HepG2 (cell line): ENCODE data around the gene EIF4H. TPM values are rescaled to one million over a fixed set of nuclear protein-coding genes. Genes with fewer than 3 reads are reported as not detected.

Experiments used
- ATAC-seq: fragments of 200-7000 bp; cut with Tn5 transposase; 3 replicates; pipeline ENCODE4 v1.9.1; 2020; ENCODE audit warnings: mild to moderate bottlenecking, moderate library complexity
- BruUV-seq: library from RNA; stranded (reverse); fragments of 400-500 nt; replicated peaks from 2 replicates; lab custom pipeline; 2021; lab: Mats Ljungman, UMichigan
- CTCF ChIA-PET: fragments of 300-600 bp; formaldehyde crosslinking; extraction: SDS; loops from one replicate; lab custom pipeline; 2021; ENCODE audit warnings: low total read pairs, inconsistent platforms, low intra/inter-chr PET ratio; lab: Yijun Ruan, JAX
- POLR2A ChIA-PET: fragments of 350-600 bp; sonication (Branson Sonifier 250); formaldehyde crosslinking; loops from one replicate; lab custom pipeline; 2020; ENCODE audit warnings: antibody characterized with exemption, inconsistent platforms; lab: Yijun Ruan, JAX
- DNase-seq: peaks from one replicate; pipeline ENCODE4 v3.0.0-alpha.2; 2015; ENCODE audit warnings: low spot score
- FAIRE-seq: peaks from 3 replicates; lab custom pipeline; 2011; peaks lifted over from hg19 to GRCh38; lab: Jason Lieb, UNC
- H2AFZ ChIP-seq: one replicate; pipeline ENCODE4 v1.6.1; 2011; ENCODE audit warnings: low read length, inconsistent platforms
- H3K27ac ChIP-seq: fragments of 300-600 bp; 3 replicates; pipeline ENCODE4 v1.8.0; 2011; ENCODE audit warnings: mixed run types, mild to moderate bottlenecking, mixed read lengths, low read length, inconsistent platforms; ENCODE audit not compliant: insufficient read depth; ENCODE audit errors: extremely low read length
- H3K27me3 ChIP-seq, 2 experiments: fragments of 200-600 bp in 1 of 2; 2 replicates in 1 of 2; 3 replicates in 1 of 2; pipeline versions ENCODE4 v1.6.0 to v1.8.0; 2011; ENCODE audit warnings: low read length in 2 of 2, mild to moderate bottlenecking in 2 of 2, moderate library complexity in 2 of 2, inconsistent platforms in 1 of 2; ENCODE audit not compliant: insufficient read depth in 2 of 2, control insufficient read depth in 1 of 2
- H3K36me3 ChIP-seq, 2 experiments: fragments of 200-600 bp in 1 of 2; replicated peaks in 1 of 2; 2 replicates in 1 of 2; 3 replicates in 1 of 2; pipeline versions ENCODE4 v1.5.1 to v1.8.0; 2011; ENCODE audit warnings: low read length in 2 of 2, inconsistent platforms in 1 of 2; ENCODE audit not compliant: insufficient read depth in 2 of 2, control insufficient read depth in 1 of 2
- H3K4me1 ChIP-seq: 2 replicates; pipeline ENCODE4 v1.5.1; 2012; ENCODE audit warnings: low read length, inconsistent platforms; ENCODE audit not compliant: insufficient read depth
- H3K4me2 ChIP-seq: 2 replicates; pipeline ENCODE4 v1.6.0; 2011; ENCODE audit warnings: low read depth, low read length, inconsistent platforms
- H3K4me3 ChIP-seq, 3 experiments: fragments of 200-600 bp in 1 of 3; sonication (generic), shearing (Covaris generic) in 1 of 3; replicated peaks in 1 of 3; 2 replicates each; pipeline ENCODE4 v1.5.1; 2011 to 2016; ENCODE audit warnings: low read length in 3 of 3, inconsistent platforms in 2 of 3, low read depth in 2 of 3, mild to moderate bottlenecking in 2 of 3, control low read depth in 1 of 3, mixed read lengths in 1 of 3; ENCODE audit not compliant: insufficient read depth in 1 of 3
- H3K79me2 ChIP-seq: one replicate; pipeline ENCODE4 v1.6.1; 2011; ENCODE audit warnings: low read length, inconsistent platforms; ENCODE audit not compliant: insufficient read depth
- H3K9ac ChIP-seq: 2 replicates; pipeline ENCODE4 v1.6.0; 2011; ENCODE audit warnings: mild to moderate bottlenecking, low read depth, low read length, inconsistent platforms; ENCODE audit not compliant: insufficient read depth
- H3K9me3 ChIP-seq: 2 replicates; pipeline ENCODE4 v1.5.1; 2012; ENCODE audit warnings: mild to moderate bottlenecking, low read length
- H4K20me1 ChIP-seq: 2 replicates; pipeline ENCODE4 v1.6.0; 2011; ENCODE audit warnings: inconsistent platforms, mild to moderate bottlenecking, low read length, moderate library complexity; ENCODE audit not compliant: insufficient read depth
- DR1 ChIP-seq: sonication (generic); formaldehyde crosslinking; IDR thresholded peaks from 2 replicates; pipeline ENCODE4 v1.8.0; 2021; ENCODE audit warnings: mild to moderate bottlenecking, missing genetic modification reagents, inconsistent platforms
- HOMEZ ChIP-seq: IDR thresholded peaks from 2 replicates; pipeline ENCODE4 v1.6.1; 2016; ENCODE audit warnings: low read depth
- KLF16 ChIP-seq, 2 experiments: sonication (generic) in 1 of 2; formaldehyde crosslinking in 1 of 2; IDR thresholded peaks; 2 replicates each; pipeline versions ENCODE4 v1.6.1 to v1.8.0; 2016 to 2023; ENCODE audit warnings: missing genetic modification reagents in 2 of 2, missing compliant biosample characterization in 1 of 2
- NPAS2 ChIP-seq: sonication (generic); formaldehyde crosslinking; IDR thresholded peaks from 2 replicates; pipeline ENCODE4 v1.8.0; 2022; ENCODE audit warnings: mild to moderate bottlenecking, missing genetic modification reagents, borderline replicate concordance
- NR0B2 ChIP-seq: sonication (generic); formaldehyde crosslinking; IDR thresholded peaks from 2 replicates; pipeline ENCODE4 v1.4.0; 2020; ENCODE audit warnings: mild to moderate bottlenecking, missing genetic modification reagents
- ZGPAT ChIP-seq: IDR thresholded peaks from 2 replicates; pipeline ENCODE4 v1.6.1; 2016; ENCODE audit warnings: mild to moderate bottlenecking
- ZNF143 ChIP-seq: sonication (generic); formaldehyde crosslinking; IDR thresholded peaks from 2 replicates; pipeline ENCODE4 v1.4.0; 2020; ENCODE audit warnings: missing genetic modification reagents
- ZNF282 ChIP-seq: fragments of 450-650 bp; IDR thresholded peaks from 2 replicates; pipeline ENCODE4 v1.6.1; 2018; ENCODE audit not compliant: partially characterized antibody
- ZNF44 ChIP-seq: sonication (generic); formaldehyde crosslinking; IDR thresholded peaks from 2 replicates; pipeline ENCODE4 v1.5.1; 2020; ENCODE audit warnings: mild to moderate bottlenecking, missing genetic modification reagents
- WGBS: methylation state at CpG from one replicate; pipeline ENCODE4 v1.1.6; 2017; ENCODE audit warnings: low lambda C conversion rate; 5-methylcytosine and 5-hydroxymethylcytosine counted together
- in situ Hi-C: cut with HindIII; loops from 2 replicates; pipeline ENCODE4 v1.10.0; 2017; ENCODE audit warnings: low pct_unique_long_range_greater_than_20kb; ENCODE audit not compliant: extremely low pct_ligation_motif_present
- intact Hi-C: fragments of 100-400 bp; cut with micrococcal nuclease; formaldehyde crosslinking; loops from one replicate; pipeline ENCODE4 v1.10.0; 2022; ENCODE audit not compliant: unreplicated experiment
- polyA plus RNA-seq, 8 experiments: library from polyadenylated mRNA; depleted of rRNA in 3 of 8; stranded (reverse) in 7 of 8; unstranded in 1 of 8; fragments of >200 nt; fragmentation: Illumina TruSeq in 4 of 8; extraction: Trizol in 4 of 8; gene quantifications; 2 replicates each; pipeline versions ENCODE4 v1.2.1 to v1.2.3, GENCODE V29; 2011 to 2016; ENCODE audit warnings: low read depth in 4 of 8, missing spikeins in 1 of 8, mixed read lengths in 1 of 8; ENCODE audit not compliant: insufficient read depth in 1 of 8
- total RNA-seq, 5 experiments: library from RNA; depleted of rRNA; stranded (reverse); fragments of >200 nt; fragmentation: Illumina TruSeq; extraction: Trizol; gene quantifications; 2 replicates each; pipeline ENCODE4 v1.2.3, GENCODE V29; 2016; ENCODE audit warnings: low read depth in 1 of 5

The EIF4H gene
- total and polyA plus RNA-seq, 2 of the 13 experiments (the other 11 are each of a cell fraction or from before 2014, with no cell fraction given), result 232 to 321 TPM

GRCh38 chr7:74149603-74150002 is 24.6 kb upstream of the EIF4H start:
- Histone ChIP-seq H3K4me2 (no peak overlapping the region), H3K4me1 (peaks cover 23% of the 10 kb centered on the region), H2AFZ (no peak overlapping the region), H4K20me1 (no peaks in the 10 kb centered on the region), H3K36me3 (no peaks in the 10 kb centered on the region), H3K79me2 (no peaks in the 10 kb centered on the region), H3K9me3 (no peaks in the 10 kb centered on the region), H3K9ac (no peak overlapping the region), H3K4me3 (no peak overlapping the region), H3K27ac (no peak overlapping the region), H3K27me3 (no peaks in the 10 kb centered on the region)
- FAIRE-seq, result no peak
- 100% methylated on average over 1 of the region's 1 CpG for WGBS
- ATAC-seq, result no peak
- POLR2A ChIA-PET, result interaction anchor here (0.7 kb wide), 1 partner anchor 28 kb away, joined by 3 read pairs; no protein-coding TSS in a partner anchor
- CTCF ChIA-PET, result no interaction called here
- TF ChIP-seq ZNF143 (no peak), KLF16 (CRISPR knock-in tag; IDR thresholded peaks at IDR 0.05) (no peak), HOMEZ (CRISPR knock-in tag) (no peak), DR1 (CRISPR knock-in tag) (no peak), ZNF282 (no peak), NR0B2 (CRISPR knock-in tag) (no peak), ZGPAT (CRISPR knock-in tag) (no peak), ZNF44 (CRISPR knock-in tag) (no peak), NPAS2 (no peak)
- DNase-seq, result no peak
- in situ Hi-C loops (no loop called here), intact Hi-C loops (no loop called here)
- BruUV-seq, result no TSS peak
